Measurements from ENCODE around the gene YBEY. TPM values are rescaled to one million over a fixed set of nuclear protein-coding genes. Genes with fewer than 3 reads are reported as not detected.

Gene YBEY
- polyA plus RNA-seq, 3 donors, result 4.1 to 8.6 (median 5.2) TPM

DNA sequence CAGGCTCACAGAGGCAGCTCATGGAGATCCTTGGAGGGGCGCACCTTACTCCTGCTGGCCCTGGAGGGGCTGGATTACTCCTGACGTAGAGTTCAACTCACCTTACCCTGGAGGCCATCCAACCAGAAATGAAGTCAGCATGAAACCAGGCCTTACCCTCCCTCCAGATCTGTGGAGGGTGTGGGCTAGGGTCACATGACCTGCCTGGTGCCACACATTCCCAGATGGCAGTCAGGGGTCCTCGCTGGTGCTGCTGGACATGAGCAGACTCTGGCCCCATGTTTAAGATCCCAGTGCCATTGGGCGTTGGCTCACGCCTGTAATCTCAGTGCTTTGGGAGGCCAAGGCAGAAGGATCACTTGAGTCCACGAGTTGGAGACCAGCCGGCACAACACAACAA, 33.0 kb downstream of the YBEY start:
- peaks cover 59% of the 10 kb centered on the region for H3K79me2 ChIP-seq (ENCODE audit: insufficient read depth, low read length)

GRCh38 chr21:46320331-46320801, 34.2 kb downstream of the YBEY start:
- no peak overlapping the region for H3K4me2 ChIP-seq (replicated peaks; ENCODE audit: extremely low read depth, low read length, poor library complexity, severe bottlenecking)
- H3K9ac ChIP-seq (ENCODE audit: insufficient read depth, low read length, poor library complexity, severe bottlenecking), result no peak overlapping the region
- H3K4me1 Mint-ChIP-seq, result peaks cover 42% of the 10 kb centered on the region
- H3K36me3 ChIP-seq (replicated peaks in 1 of 2; ENCODE audit: control insufficient read depth in 1 of 2, insufficient read depth in 2 of 2, low read length in 2 of 2), result peaks cover 2 to 5% of the 10 kb centered on the region in 2 donors
- H3K4me1 ChIP-seq (ENCODE audit: control insufficient read depth in 1 of 2, insufficient read depth in 2 of 2, low read length in 2 of 2), result peaks cover 39 to 40% of the 10 kb centered on the region in 2 donors
- H3K4me3 ChIP-seq (replicated peaks in 1 of 3; ENCODE audit: low read depth in 2 of 3, low read length in 3 of 3), result no peak overlapping the region
- intact Hi-C loops (cut with micrococcal nuclease), result loop anchor here (5.0 to 10.0 kb wide), 5 partner anchors 33 to 137 kb away; partner anchors contain the start of genes DIP2A (in 1 of the 2), LSS (in 1 of the 2), MCM3AP (in 1 of the 2) and SPATC1L (in 1 of the 2)
- no peak overlapping the region for H3K4me3 Mint-ChIP-seq
- no peaks in the 10 kb centered on the region for H4K20me1 ChIP-seq (ENCODE audit: insufficient read depth, low read length)
- H3K27me3 Mint-ChIP-seq (ENCODE audit: low read depth in 3 of 3), result peaks cover 0 to 3% (median 0%) of the 10 kb centered on the region in 3 donors
- peak overlapping the region; percentile 46 for H2AFZ ChIP-seq (ENCODE audit: insufficient read depth, low read depth, low read length, poor library complexity, severe bottlenecking)
- WGBS (ENCODE audit: insufficient coverage), result 7% methylated on average over 2 of the region's 4 CpGs
- peak overlapping the region in 4 of 7 donors; percentile 40 to 79 (median 55) for H3K27ac Mint-ChIP-seq
- H3K9me3 Mint-ChIP-seq, result peaks cover 0 to 4% (median 0%) of the 10 kb centered on the region in 7 donors
- H3K27me3 ChIP-seq (ENCODE audit: control insufficient read depth in 2 of 2, insufficient read depth in 2 of 2, low read length in 2 of 2), result no peaks in the 10 kb centered on the region
- no peaks in the 10 kb centered on the region for H3K9me3 ChIP-seq (replicated peaks in 1 of 2; ENCODE audit: control insufficient read depth in 1 of 2, insufficient read depth in 1 of 2, low read length in 2 of 2)
- TF ChIP-seq, protein P1, sequence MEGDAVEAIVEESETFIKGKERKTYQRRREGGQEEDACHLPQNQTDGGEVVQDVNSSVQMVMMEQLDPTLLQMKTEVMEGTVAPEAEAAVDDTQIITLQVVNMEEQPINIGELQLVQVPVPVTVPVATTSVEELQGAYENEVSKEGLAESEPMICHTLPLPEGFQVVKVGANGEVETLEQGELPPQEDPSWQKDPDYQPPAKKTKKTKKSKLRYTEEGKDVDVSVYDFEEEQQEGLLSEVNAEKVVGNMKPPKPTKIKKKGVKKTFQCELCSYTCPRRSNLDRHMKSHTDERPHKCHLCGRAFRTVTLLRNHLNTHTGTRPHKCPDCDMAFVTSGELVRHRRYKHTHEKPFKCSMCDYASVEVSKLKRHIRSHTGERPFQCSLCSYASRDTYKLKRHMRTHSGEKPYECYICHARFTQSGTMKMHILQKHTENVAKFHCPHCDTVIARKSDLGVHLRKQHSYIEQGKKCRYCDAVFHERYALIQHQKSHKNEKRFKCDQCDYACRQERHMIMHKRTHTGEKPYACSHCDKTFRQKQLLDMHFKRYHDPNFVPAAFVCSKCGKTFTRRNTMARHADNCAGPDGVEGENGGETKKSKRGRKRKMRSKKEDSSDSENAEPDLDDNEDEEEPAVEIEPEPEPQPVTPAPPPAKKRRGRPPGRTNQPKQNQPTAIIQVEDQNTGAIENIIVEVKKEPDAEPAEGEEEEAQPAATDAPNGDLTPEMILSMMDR (IDR thresholded peaks at IDR 0.05), result no peak
- H3K79me2 ChIP-seq (ENCODE audit: insufficient read depth, low read length), result peaks cover 64% of the 10 kb centered on the region
- H3K36me3 Mint-ChIP-seq, result peaks cover 0 to 10% of the 10 kb centered on the region in 2 donors
- H3K27ac ChIP-seq (ENCODE audit: low read depth in 1 of 2, low read length in 2 of 2), result peak overlapping the region in 1 of 2 donors; percentile 32
- no peak for DNase-seq

More for the DNA sequence above, 33.0 kb downstream of the YBEY start:
- no peaks in the 10 kb centered on the region for H4K20me1 ChIP-seq (ENCODE audit: insufficient read depth, low read length)
- Mint-ChIP-seq H3K27ac (peak overlapping the region in 1 of 7 donors; percentile 66), H3K4me1 (peaks cover 40% of the 10 kb centered on the region), H3K27me3 (ENCODE audit: low read depth in 3 of 3) (peaks cover 0 to 3% (median 0%) of the 10 kb centered on the region in 3 donors), H3K36me3 (peaks cover 0 to 19% of the 10 kb centered on the region in 2 donors), H3K9me3 (peaks cover 0 to 4% (median 0%) of the 10 kb centered on the region in 7 donors), H3K4me3 (no peak overlapping the region)
- intact Hi-C loops (cut with micrococcal nuclease), result no loop called here
- DNase-seq, result no peak
- H3K4me3 ChIP-seq (replicated peaks in 1 of 3; ENCODE audit: low read depth in 2 of 3, low read length in 3 of 3), result no peak overlapping the region
- no peak overlapping the region for H2AFZ ChIP-seq (ENCODE audit: insufficient read depth, low read depth, low read length, poor library complexity, severe bottlenecking)
- peaks cover 9 to 17% of the 10 kb centered on the region in 2 donors for H3K36me3 ChIP-seq (replicated peaks in 1 of 2; ENCODE audit: control insufficient read depth in 1 of 2, insufficient read depth in 2 of 2, low read length in 2 of 2)
- peak overlapping the region in 1 of 2 donors; percentile 61 for H3K27ac ChIP-seq (ENCODE audit: low read depth in 1 of 2, low read length in 2 of 2)
- H3K4me1 ChIP-seq (ENCODE audit: control insufficient read depth in 1 of 2, insufficient read depth in 2 of 2, low read length in 2 of 2), result peaks cover 36% of the 10 kb centered on the region in 2 donors
- no peak overlapping the region for H3K9ac ChIP-seq (ENCODE audit: insufficient read depth, low read length, poor library complexity, severe bottlenecking)
- 93% methylated on average over 3 of the region's 7 CpGs for WGBS (ENCODE audit: insufficient coverage)
- no peak overlapping the region for H3K4me2 ChIP-seq (replicated peaks; ENCODE audit: extremely low read depth, low read length, poor library complexity, severe bottlenecking)
- no peaks in the 10 kb centered on the region for H3K9me3 ChIP-seq (replicated peaks in 1 of 2; ENCODE audit: control insufficient read depth in 1 of 2, insufficient read depth in 1 of 2, low read length in 2 of 2)
- TF ChIP-seq, protein P1 (IDR thresholded peaks at IDR 0.05), result no peak
- H3K27me3 ChIP-seq (ENCODE audit: control insufficient read depth in 2 of 2, insufficient read depth in 2 of 2, low read length in 2 of 2), result no peaks in the 10 kb centered on the region

All from CD14-positive monocyte (primary cell).